Endodermal cell (in vitro differentiated cells): Measurements from ENCODE around the gene ZNF396. TPM values are rescaled to one million over a fixed set of nuclear protein-coding genes. Genes with fewer than 3 reads are reported as not detected.

Source experiments
- DNase-seq: peaks from one replicate; pipeline ENCODE4 v3.0.0-alpha.2; 2017
- H3K27ac ChIP-seq: 2 replicates; pipeline ENCODE4 v1.5.1; 2013; ENCODE audit warnings: mild to moderate bottlenecking, low read depth, low read length, moderate library complexity
- H3K27me3 ChIP-seq: 2 replicates; pipeline ENCODE4 v1.6.1; 2013; ENCODE audit warnings: mild to moderate bottlenecking, low read length, moderate library complexity; ENCODE audit not compliant: insufficient read depth, control insufficient read depth, poor library complexity, severe bottlenecking
- H3K36me3 ChIP-seq: 2 replicates; pipeline ENCODE4 v1.7.0; 2013; ENCODE audit warnings: mild to moderate bottlenecking, low read length, moderate library complexity; ENCODE audit not compliant: control insufficient read depth, insufficient read depth
- H3K4me1 ChIP-seq: one replicate; pipeline ENCODE4 v1.7.0; 2013; ENCODE audit warnings: low read length; ENCODE audit not compliant: control insufficient read depth, insufficient read depth
- H3K4me3 ChIP-seq: 2 replicates; pipeline ENCODE4 v1.5.1; 2013; ENCODE audit warnings: mild to moderate bottlenecking, low read length, moderate library complexity
- H3K9ac ChIP-seq: 2 replicates; pipeline ENCODE4 v1.6.1; 2013; ENCODE audit warnings: mild to moderate bottlenecking, low read length, moderate library complexity; ENCODE audit not compliant: poor library complexity, severe bottlenecking; ENCODE audit errors: extremely low read depth
- H3K9me3 ChIP-seq: 2 replicates; pipeline ENCODE4 v1.6.1; 2013; ENCODE audit warnings: mild to moderate bottlenecking, low read length, moderate library complexity; ENCODE audit not compliant: control insufficient read depth
- H3K27ac Mint-ChIP-seq: 2 replicates; pipeline ENCODE4 v1.8.0; 2020; ENCODE audit warnings: mixed read lengths
- H3K27me3 Mint-ChIP-seq: 2 replicates; pipeline ENCODE4 v1.8.0; 2021; ENCODE audit warnings: mild to moderate bottlenecking, mixed read lengths; ENCODE audit not compliant: insufficient read depth
- H3K36me3 Mint-ChIP-seq: 2 replicates; pipeline ENCODE4 v1.8.0; 2020; ENCODE audit warnings: low read depth, mixed read lengths
- H3K4me1 Mint-ChIP-seq: 2 replicates; pipeline ENCODE4 v1.8.0; 2020; ENCODE audit warnings: mixed read lengths
- H3K4me3 Mint-ChIP-seq: 2 replicates; pipeline ENCODE4 v1.8.0; 2020; ENCODE audit warnings: mild to moderate bottlenecking, moderate library complexity, mixed read lengths
- H3K9me3 Mint-ChIP-seq: 2 replicates; pipeline ENCODE4 v1.8.0; 2020; ENCODE audit warnings: mild to moderate bottlenecking, mixed read lengths
- WGBS, 2 experiments: methylation state at CpG; one replicate each; pipeline versions ENCODE4 v1.1.5 to v1.1.7; 2013; ENCODE audit warnings: missing lambda C conversion rate in 2 of 2, mixed read lengths in 1 of 2; ENCODE audit not compliant: insufficient coverage in 1 of 2, insufficient read length in 1 of 2; 5-methylcytosine and 5-hydroxymethylcytosine counted together
- total RNA-seq, 2 donors: library from RNA; stranded (reverse); fragmentation: NEBNext Ultra II Directional in 1 of 2; extraction: Animal tissue kit (Norgen Biotek cat#: 25700) in 1 of 2; gene quantifications; 2 replicates in 1 of 2; 3 replicates in 1 of 2; pipeline ENCODE4 v1.2.1, GENCODE V29; 2021
- TF ChIP-seq, protein P1 (sequence below): fragments of 200-600 bp; sonication (generic); conservative IDR thresholded peaks from 2 replicates; pipeline ENCODE4 v1.5.0; 2021; ENCODE audit warnings: antibody characterized with exemption, mild to moderate bottlenecking

Gene ZNF396
- total RNA-seq, 2 donors from 2014 or later, result 5.4 to 8.5 TPM

DNA sequence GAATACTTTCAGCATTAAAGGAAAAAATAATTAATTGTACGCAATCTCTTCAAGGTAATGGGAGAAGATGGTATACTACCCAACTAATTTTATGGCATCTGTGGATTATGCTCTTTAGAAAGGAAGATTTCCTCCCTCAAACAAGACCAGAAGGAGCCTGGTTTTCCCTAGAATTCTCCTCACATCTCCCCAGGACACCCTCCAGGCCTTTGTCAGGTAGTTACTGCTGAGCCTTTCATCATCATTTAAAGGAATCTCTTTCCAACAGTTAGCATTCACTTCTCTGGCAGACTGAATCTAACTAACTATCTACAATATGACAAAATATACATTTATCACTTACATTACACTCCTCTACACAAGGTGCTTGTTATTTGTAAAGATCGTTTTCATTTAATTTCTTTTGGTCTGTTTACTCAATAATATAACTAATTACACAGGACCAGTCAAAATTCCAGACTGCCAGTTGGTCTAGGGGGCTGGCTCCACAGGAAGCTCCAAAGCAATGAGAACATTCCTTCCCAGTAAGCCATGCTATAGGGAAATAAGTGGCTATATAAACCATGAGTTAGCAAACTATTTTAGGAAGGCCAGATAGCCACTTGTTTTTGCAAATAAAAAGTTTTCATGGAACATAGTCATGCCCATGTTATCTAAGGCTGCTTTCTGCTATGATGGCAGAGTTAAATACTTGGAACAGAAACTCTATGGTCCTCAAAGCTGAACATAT is 52.0 kb downstream of the ZNF396 start:
- Mint-ChIP-seq H3K27me3 (no peaks in the 10 kb centered on the region), H3K36me3 (no peaks in the 10 kb centered on the region), H3K4me1 (no peaks in the 10 kb centered on the region), H3K4me3 (no peak overlapping the region), H3K27ac (no peak overlapping the region), H3K9me3 (no peaks in the 10 kb centered on the region)
- H3K4me3 ChIP-seq, result no peak overlapping the region
- no peak overlapping the region for H3K9ac ChIP-seq
- no peaks in the 10 kb centered on the region for H3K27me3 ChIP-seq
- H3K27ac ChIP-seq, result no peak overlapping the region
- TF ChIP-seq, protein P1, sequence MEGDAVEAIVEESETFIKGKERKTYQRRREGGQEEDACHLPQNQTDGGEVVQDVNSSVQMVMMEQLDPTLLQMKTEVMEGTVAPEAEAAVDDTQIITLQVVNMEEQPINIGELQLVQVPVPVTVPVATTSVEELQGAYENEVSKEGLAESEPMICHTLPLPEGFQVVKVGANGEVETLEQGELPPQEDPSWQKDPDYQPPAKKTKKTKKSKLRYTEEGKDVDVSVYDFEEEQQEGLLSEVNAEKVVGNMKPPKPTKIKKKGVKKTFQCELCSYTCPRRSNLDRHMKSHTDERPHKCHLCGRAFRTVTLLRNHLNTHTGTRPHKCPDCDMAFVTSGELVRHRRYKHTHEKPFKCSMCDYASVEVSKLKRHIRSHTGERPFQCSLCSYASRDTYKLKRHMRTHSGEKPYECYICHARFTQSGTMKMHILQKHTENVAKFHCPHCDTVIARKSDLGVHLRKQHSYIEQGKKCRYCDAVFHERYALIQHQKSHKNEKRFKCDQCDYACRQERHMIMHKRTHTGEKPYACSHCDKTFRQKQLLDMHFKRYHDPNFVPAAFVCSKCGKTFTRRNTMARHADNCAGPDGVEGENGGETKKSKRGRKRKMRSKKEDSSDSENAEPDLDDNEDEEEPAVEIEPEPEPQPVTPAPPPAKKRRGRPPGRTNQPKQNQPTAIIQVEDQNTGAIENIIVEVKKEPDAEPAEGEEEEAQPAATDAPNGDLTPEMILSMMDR, result no peak
- no peaks in the 10 kb centered on the region for H3K4me1 ChIP-seq
- no peaks in the 10 kb centered on the region for H3K36me3 ChIP-seq
- DNase-seq, result peak; percentile 65
- WGBS, 2 experiments, result 100% methylated on average over 1 of the region's 2 CpGs; no CpG with 5 or more reads in 1 of the 2 experiments
- no peaks in the 10 kb centered on the region for H3K9me3 ChIP-seq

DNA sequence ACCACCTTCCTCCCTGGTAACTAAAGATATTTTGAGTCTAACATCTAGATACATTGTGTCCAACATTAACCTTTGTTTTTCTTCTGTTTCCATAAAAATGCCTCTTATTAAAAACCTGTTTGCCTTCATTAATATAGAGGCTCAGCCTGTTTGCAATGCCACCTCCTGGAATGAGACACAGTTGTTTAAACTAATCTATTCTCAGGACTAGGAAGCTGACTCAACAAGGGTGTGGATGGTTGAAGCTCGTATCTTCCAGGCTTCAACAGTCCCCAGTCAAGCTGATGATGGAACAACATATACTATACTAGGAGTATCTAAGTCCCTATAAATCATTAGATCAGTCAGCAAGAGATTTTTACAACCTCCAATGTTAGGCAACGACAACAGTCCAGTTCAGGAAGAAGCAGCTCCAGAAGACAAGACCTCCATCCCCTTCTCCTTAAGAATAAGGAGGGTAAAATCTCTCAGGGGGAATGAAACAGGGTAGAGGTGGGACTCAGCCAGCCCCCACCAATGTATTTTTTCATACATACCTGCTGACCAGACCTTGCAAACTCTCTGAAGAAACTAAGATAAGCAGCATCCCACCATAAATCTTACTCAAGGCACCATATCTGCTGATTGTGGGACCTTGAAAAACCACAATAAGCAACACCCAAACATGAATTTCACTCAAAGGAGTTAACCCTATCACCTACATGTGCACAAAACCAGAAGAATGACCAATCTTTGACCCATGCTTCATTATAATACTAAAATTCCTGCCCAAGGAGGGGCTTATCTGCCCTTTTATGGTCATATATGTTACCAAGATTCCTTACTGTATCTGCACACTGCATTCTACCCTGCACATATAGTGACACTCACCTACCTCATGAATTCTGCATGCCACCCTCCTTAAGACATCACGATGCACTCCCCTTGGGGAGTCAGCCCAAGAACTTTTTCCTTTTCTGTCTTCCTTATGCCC is 54.4 kb downstream of the ZNF396 start:
- Mint-ChIP-seq H3K9me3 (no peaks in the 10 kb centered on the region), H3K4me3 (no peak overlapping the region), H3K4me1 (no peaks in the 10 kb centered on the region), H3K27me3 (no peaks in the 10 kb centered on the region), H3K27ac (no peak overlapping the region), H3K36me3 (no peaks in the 10 kb centered on the region)
- H3K9ac ChIP-seq, result no peak overlapping the region
- TF ChIP-seq, protein P1, result no peak
- H3K9me3 ChIP-seq, result no peaks in the 10 kb centered on the region
- DNase-seq, result no peak
- no peak overlapping the region for H3K27ac ChIP-seq
- no peaks in the 10 kb centered on the region for H3K27me3 ChIP-seq
- H3K4me1 ChIP-seq, result no peaks in the 10 kb centered on the region
- no peaks in the 10 kb centered on the region for H3K36me3 ChIP-seq
- H3K4me3 ChIP-seq, result no peak overlapping the region
- 84 to 93% methylated on average over 2 to 3 of the region's 3 CpGs for WGBS, 2 experiments

Other genes starting within 250 kb of the ZNF396 start
- 10 to 100 TPM; 44.1 to 64.6 TPM for gene ZNF397, start 136.3 kb downstream of the ZNF396 start, total RNA-seq
- 10 to 100 TPM; 20.1 to 29.6 TPM for gene ZSCAN30, start 87.1 kb downstream of the ZNF396 start, total RNA-seq
- gene ZNF24, start 32.9 kb downstream of the ZNF396 start, total RNA-seq, result 10 to 100 TPM; 74.7 to 92.1 TPM
- gene INO80C, start 120.6 kb upstream of the ZNF396 start, total RNA-seq, result 10 to 100 TPM; 31.1 to 31.9 TPM
- 100 to 1,000 TPM in 1 of 2 donors, 10 to 100 TPM in 1; 82.5 to 102 TPM for gene GALNT1, start 204.4 kb upstream of the ZNF396 start, total RNA-seq